GM23248 (cell line): ENCODE results near the gene ZPLD1.

Experiments used
- EZH2 ChIP-seq: fragments of 200-600 bp; sonication (generic); IDR thresholded peaks from 2 replicates; pipeline ENCODE4 v1.6.1; 2018; ENCODE audit warnings: antibody characterized with exemption, mild to moderate bottlenecking; ENCODE audit not compliant: insufficient read depth, poor library complexity, severe bottlenecking
- EZH2phosphoT487 ChIP-seq: fragments of 200-600 bp; sonication (generic); IDR thresholded peaks from 2 replicates; pipeline ENCODE4 v1.6.1; 2018; ENCODE audit warnings: antibody characterized with exemption, moderate library complexity, mild to moderate bottlenecking, low read depth; ENCODE audit not compliant: insufficient read depth

DNA sequence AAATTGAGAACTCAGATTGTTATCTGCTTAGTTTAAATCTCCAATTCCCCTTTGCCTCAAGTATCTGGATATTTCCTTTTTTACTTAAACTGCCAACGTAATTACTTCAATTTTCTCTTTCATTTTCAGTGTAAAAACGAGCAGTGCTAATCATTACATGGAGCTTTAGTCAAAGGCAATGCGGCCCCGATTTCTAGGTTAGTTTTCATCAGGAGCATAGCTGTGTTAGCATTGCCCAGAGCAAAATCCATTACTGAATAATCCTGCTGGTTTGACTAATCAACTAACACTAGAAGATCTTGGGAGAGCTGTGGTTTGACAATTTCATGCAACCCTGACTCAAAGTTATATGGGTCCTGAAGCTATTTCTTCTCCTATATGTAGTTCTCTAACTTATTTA, 46.2 kb downstream of the ZPLD1 start:
- TF ChIP-seq EZH2 (no peak), EZH2phosphoT487 (no peak)
